DND-41 (cell line): ENCODE measurements around the gene FAM168B.

ENCODE experiments used
- ATAC-seq: fragments of 200-7000 bp; cut with Tn5 transposase; 3 replicates; pipeline ENCODE4 v1.9.1; 2021; ENCODE audit warnings: low read depth; ENCODE audit not compliant: insufficient read depth
- DNase-seq: peaks from one replicate; pipeline ENCODE4 v3.0.0-alpha.2; 2020
- H2AFZ ChIP-seq: 2 replicates; pipeline ENCODE4 v1.6.0; 2012; ENCODE audit warnings: low read depth, low read length
- H3K27ac ChIP-seq: 2 replicates; pipeline ENCODE4 v1.5.1; 2012; ENCODE audit warnings: low read length, inconsistent platforms
- H3K27me3 ChIP-seq: fragments of 200-600 bp; sonication (generic); 2 replicates; pipeline ENCODE4 v1.6.0; 2012; ENCODE audit warnings: low read length, mild to moderate bottlenecking, inconsistent platforms; ENCODE audit not compliant: insufficient read depth, poor library complexity
- H3K36me3 ChIP-seq: 2 replicates; pipeline ENCODE4 v1.5.1; 2012; ENCODE audit warnings: low read length, inconsistent platforms; ENCODE audit not compliant: insufficient read depth
- H3K4me1 ChIP-seq: 2 replicates; pipeline ENCODE4 v1.5.1; 2012; ENCODE audit warnings: mild to moderate bottlenecking, low read length; ENCODE audit not compliant: insufficient read depth
- H3K4me2 ChIP-seq: 2 replicates; pipeline ENCODE4 v1.6.0; 2012; ENCODE audit warnings: mild to moderate bottlenecking, moderate library complexity, low read length, inconsistent platforms; ENCODE audit not compliant: insufficient read depth
- H3K4me3 ChIP-seq, 2 experiments: fragments of 200-600 bp in 1 of 2; shearing (Covaris generic) in 1 of 2; 2 replicates each; pipeline ENCODE4 v1.5.1; 2012 to 2016; ENCODE audit warnings: inconsistent platforms in 2 of 2, low read length in 2 of 2, mild to moderate bottlenecking in 2 of 2, low read depth in 1 of 2, moderate library complexity in 1 of 2
- H3K79me2 ChIP-seq: 2 replicates; pipeline ENCODE4 v1.6.0; 2012; ENCODE audit warnings: low read length, inconsistent platforms; ENCODE audit not compliant: insufficient read depth
- H3K9ac ChIP-seq: 2 replicates; pipeline ENCODE4 v1.6.0; 2012; ENCODE audit warnings: low read depth, mild to moderate bottlenecking, inconsistent platforms, low read length, moderate library complexity
- H3K9me3 ChIP-seq: 2 replicates; pipeline ENCODE4 v1.5.1; 2012; ENCODE audit warnings: low read length, moderate library complexity, mild to moderate bottlenecking, inconsistent platforms; ENCODE audit not compliant: insufficient read depth, severe bottlenecking
- H4K20me1 ChIP-seq: 2 replicates; pipeline ENCODE4 v1.6.0; 2012; ENCODE audit warnings: low read length; ENCODE audit not compliant: insufficient read depth
- EZH2 ChIP-seq: IDR thresholded peaks from 3 replicates; pipeline ENCODE4 v1.6.1; 2012; ENCODE audit warnings: borderline replicate concordance, low read depth, mild to moderate bottlenecking, moderate library complexity, low read length, inconsistent platforms; ENCODE audit not compliant: severe bottlenecking
- TF ChIP-seq, protein P1 (sequence below): IDR thresholded peaks from 2 replicates; pipeline ENCODE4 v1.5.1; 2012; ENCODE audit warnings: borderline replicate concordance, low read length, moderate library complexity, mild to moderate bottlenecking; ENCODE audit not compliant: poor library complexity, severe bottlenecking; ENCODE audit errors: extremely low read depth

FAM168B gene

DNA sequence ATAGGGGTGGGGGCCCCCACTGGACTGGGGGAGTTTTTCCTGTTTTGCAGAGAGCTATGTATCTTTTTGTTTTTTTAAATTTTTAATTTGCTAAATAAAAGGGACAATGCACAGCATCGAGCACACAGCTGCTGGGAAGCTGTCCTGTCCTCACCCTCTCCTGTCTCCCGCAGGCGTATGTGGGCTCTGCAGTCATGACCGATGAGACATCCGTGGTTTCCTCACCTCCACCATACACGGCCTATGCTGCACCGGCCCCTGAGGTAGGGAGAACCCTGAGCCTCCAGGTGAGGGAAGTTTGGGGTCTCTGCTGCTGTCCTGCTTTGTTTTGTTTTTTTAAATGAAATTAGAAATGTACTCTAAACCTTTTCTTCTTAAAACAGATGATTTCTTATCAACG is 39.5 kb upstream of the FAM168B start:
- no peak overlapping the region for H3K9ac ChIP-seq

DNA sequence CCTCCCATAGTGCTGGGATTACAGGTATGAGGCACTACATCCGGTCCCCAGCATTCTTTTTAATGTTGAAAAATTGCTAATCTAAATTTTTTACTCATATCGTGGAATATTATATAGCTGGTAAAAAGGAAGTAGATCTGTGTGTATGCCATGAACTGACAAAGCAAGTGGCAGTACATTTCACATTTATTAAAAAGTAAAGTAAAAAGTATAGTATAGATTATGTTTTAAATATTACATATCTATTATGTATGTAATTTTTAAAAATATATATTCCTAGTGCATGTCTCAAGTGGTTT is 37.0 kb upstream of the FAM168B start:
- Histone ChIP-seq H3K4me1 (no peaks in the 10 kb centered on the region), H3K79me2 (0 out of 2 replicates have a peak, but pooled peaks cover 2% of the 10 kb centered on the region), H2AFZ (no peak overlapping the region), H3K36me3 (peaks cover 83% of the 10 kb centered on the region), H3K27ac (no peak overlapping the region), H3K4me2 (no peak overlapping the region), H3K9me3 (no peaks in the 10 kb centered on the region), H3K4me3 (no peak overlapping the region), H4K20me1 (no peaks in the 10 kb centered on the region; the same call in 1 of the 2 replicates), H3K27me3 (no peaks in the 10 kb centered on the region), H3K9ac (no peak overlapping the region)
- ATAC-seq (no peak), DNase-seq (no peak)
- TF ChIP-seq EZH2: no peak
- TF ChIP-seq, protein P1, sequence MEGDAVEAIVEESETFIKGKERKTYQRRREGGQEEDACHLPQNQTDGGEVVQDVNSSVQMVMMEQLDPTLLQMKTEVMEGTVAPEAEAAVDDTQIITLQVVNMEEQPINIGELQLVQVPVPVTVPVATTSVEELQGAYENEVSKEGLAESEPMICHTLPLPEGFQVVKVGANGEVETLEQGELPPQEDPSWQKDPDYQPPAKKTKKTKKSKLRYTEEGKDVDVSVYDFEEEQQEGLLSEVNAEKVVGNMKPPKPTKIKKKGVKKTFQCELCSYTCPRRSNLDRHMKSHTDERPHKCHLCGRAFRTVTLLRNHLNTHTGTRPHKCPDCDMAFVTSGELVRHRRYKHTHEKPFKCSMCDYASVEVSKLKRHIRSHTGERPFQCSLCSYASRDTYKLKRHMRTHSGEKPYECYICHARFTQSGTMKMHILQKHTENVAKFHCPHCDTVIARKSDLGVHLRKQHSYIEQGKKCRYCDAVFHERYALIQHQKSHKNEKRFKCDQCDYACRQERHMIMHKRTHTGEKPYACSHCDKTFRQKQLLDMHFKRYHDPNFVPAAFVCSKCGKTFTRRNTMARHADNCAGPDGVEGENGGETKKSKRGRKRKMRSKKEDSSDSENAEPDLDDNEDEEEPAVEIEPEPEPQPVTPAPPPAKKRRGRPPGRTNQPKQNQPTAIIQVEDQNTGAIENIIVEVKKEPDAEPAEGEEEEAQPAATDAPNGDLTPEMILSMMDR: no peak

More for the DNA sequence above, 39.5 kb upstream of the FAM168B start:
- Histone ChIP-seq H3K4me2 (no peak overlapping the region), H3K36me3 (peaks cover 66% of the 10 kb centered on the region), H3K79me2 (peaks cover 11% of the 10 kb centered on the region), H4K20me1 (no peaks in the 10 kb centered on the region), H3K4me1 (no peaks in the 10 kb centered on the region), H3K4me3 (no peak overlapping the region), H3K27me3 (no peaks in the 10 kb centered on the region), H3K9me3 (no peaks in the 10 kb centered on the region), H2AFZ (no peak overlapping the region), H3K27ac (no peak overlapping the region)
- ATAC-seq (peak; percentile 49; the same call in 1 of the 3 replicates), DNase-seq (no peak)
- no peak for TF ChIP-seq EZH2
- TF ChIP-seq, protein P1: no peak

DNA sequence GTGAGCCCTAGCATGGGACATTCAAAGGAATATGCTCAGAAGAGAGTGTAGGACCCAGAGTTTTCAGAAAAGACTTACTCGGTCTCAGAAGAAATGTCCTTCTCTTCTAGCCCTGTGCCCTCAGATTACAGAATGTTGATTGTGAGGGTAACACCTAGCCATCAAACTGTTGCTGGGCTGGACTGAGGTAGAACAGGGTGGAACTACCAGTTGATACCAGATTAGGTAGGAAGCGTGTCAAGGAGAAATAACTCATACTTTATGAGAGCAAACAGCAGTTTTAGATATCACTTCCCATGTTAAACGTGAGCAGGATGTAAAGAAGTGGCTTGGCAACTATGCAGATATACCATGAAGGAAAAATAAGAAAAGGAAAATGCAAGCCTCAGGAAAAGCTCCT is 34.7 kb upstream of the FAM168B start:
- Histone ChIP-seq H3K27me3 (no peaks in the 10 kb centered on the region), H3K4me2 (no peak overlapping the region), H3K4me3 (no peak overlapping the region), H3K79me2 (peaks cover 16% of the 10 kb centered on the region), H3K9me3 (no peaks in the 10 kb centered on the region), H2AFZ (no peak overlapping the region), H3K9ac (no peak overlapping the region), H3K4me1 (no peaks in the 10 kb centered on the region), H3K36me3 (peaks cover 79% of the 10 kb centered on the region), H3K27ac (no peak overlapping the region), H4K20me1 (peaks cover 12% of the 10 kb centered on the region)
- DNase-seq (no peak), ATAC-seq (no peak)
- TF ChIP-seq, protein P1: no peak
- TF ChIP-seq EZH2: no peak

DNA sequence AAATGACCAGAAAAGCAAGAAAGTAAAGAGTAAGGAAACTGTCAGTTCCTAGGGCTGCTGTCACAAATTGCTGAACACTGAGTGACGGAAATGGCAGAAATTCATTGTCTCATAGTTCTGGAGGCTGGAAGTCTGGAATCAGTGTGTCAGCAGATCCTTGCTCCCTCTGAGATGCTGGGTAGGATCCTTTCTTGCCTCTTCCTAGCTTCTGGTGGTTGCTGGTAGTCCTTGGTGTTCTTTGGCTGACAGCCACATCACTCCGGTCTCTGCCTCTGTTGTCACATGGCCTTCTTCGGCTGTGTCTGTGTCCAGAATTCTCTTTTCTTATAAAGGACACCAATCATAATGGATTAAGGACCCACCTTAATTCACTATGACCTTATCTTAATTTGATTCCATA is 33.8 kb upstream of the FAM168B start:
- H3K27me3 ChIP-seq: no peaks in the 10 kb centered on the region
- no peak overlapping the region for H2AFZ ChIP-seq
- no peak overlapping the region for H3K27ac ChIP-seq
- DNase-seq: no peak
- H3K4me1 ChIP-seq: no peaks in the 10 kb centered on the region
- peaks cover 24% of the 10 kb centered on the region for H3K79me2 ChIP-seq
- H4K20me1 ChIP-seq: peaks cover 19% of the 10 kb centered on the region
- no peaks in the 10 kb centered on the region for H3K9me3 ChIP-seq
- H3K9ac ChIP-seq: no peak overlapping the region
- no peak for TF ChIP-seq EZH2
- TF ChIP-seq, protein P1: no peak
- no peak overlapping the region for H3K4me2 ChIP-seq
- ATAC-seq: no peak
- H3K36me3 ChIP-seq: peaks cover 79% of the 10 kb centered on the region
- H3K4me3 ChIP-seq: no peak overlapping the region
